ENCODE results near the gene ROR1. TPM values are rescaled to one million over a fixed set of nuclear protein-coding genes. Genes with fewer than 3 reads are reported as not detected.

ROR1 gene
- total RNA-seq, 1 experiment from 2014 or later: 2.5 TPM

- DNase-seq (ENCODE audit: low read depth): no peak
Observed at GRCh38 chr1:63973005-63973419, 199.2 kb downstream of the ROR1 start.

DNA sequence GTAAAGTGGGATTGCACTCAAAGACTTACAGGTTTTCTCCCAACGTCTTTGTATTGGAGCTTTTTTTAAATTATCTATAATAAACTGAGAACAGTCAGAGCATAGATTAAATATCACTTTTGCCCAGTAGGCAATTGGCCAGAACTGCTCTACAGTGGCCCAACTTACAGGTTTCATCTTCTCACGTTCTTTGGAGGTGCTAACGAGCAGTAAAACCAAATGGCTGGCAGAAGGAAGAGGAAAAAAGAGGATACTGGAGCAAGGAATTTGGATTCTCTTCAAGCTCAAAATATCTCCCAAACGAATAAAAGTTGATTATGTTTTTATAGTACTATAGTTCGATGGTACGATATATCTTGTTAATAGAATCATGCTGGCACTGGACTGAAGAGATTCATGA, 201.1 kb downstream of the ROR1 start:
- DNase-seq (ENCODE audit: low read depth): no peak

- DNase-seq (ENCODE audit: low read depth): no peak
Observed at GRCh38 chr1:63975481-63975880, 201.7 kb downstream of the ROR1 start.

GRCh38 chr1:63976006-63976405, 202.2 kb downstream of the ROR1 start:
- no peak for DNase-seq (ENCODE audit: low read depth)

DNA sequence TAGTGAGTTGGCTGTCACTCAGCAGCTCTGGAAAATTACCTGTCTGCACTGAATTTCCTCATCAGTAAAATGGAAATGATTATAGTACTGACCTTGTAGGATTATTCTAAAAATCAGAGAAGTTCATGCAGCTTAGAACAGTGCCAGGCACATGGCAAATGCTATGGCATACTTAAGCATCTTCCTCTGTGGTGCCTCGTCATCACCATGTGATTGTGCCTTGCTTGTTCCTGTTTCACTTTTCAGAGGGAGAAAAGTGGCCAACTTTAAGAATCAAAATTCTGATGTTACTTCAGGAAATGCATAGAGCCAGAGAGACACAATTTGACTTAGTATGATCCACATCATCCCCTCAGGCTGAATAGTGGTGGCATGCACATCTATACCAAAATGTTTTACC, 203.6 kb downstream of the ROR1 start:
- no peak for DNase-seq (ENCODE audit: low read depth)

DNA sequence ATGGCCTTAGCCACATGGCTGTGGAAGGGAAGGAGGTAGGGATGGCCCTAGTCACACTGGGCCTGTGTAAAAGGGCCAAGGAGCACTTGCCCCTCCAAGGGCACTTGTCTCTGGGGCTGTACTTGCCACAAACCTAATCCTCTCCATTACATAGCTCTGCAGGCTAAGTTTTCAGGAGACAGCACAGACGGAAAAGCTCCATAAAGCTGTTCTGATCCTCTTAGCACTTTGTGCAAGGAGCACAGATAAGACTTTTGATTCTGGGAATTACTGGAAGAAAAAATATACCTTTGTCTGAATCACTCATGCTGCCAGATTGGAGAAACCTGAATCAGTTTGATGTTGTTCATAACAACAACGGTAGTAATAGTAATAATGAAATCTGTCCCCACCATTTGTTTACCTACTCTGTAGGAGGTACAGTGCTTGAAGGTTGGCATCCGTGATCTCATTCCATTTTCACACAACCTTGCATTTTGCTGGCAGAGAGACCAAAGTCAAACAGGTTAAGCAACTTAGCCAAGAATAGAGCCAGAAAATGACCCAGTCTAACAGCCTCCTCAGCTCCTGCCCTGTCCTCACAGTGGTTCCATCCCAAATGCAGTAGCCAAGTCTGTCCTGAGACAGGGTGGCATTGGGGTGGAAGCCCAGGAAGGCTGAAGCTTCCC, 207.1 kb downstream of the ROR1 start:
- no peak for DNase-seq (ENCODE audit: low read depth)

- no peak for DNase-seq (ENCODE audit: low read depth)
Observed at GRCh38 chr1:63981408-63981773, 207.6 kb downstream of the ROR1 start.

GRCh38 chr1:63982201-63982600, 208.4 kb downstream of the ROR1 start:
- no peak for DNase-seq (ENCODE audit: low read depth)

DNA sequence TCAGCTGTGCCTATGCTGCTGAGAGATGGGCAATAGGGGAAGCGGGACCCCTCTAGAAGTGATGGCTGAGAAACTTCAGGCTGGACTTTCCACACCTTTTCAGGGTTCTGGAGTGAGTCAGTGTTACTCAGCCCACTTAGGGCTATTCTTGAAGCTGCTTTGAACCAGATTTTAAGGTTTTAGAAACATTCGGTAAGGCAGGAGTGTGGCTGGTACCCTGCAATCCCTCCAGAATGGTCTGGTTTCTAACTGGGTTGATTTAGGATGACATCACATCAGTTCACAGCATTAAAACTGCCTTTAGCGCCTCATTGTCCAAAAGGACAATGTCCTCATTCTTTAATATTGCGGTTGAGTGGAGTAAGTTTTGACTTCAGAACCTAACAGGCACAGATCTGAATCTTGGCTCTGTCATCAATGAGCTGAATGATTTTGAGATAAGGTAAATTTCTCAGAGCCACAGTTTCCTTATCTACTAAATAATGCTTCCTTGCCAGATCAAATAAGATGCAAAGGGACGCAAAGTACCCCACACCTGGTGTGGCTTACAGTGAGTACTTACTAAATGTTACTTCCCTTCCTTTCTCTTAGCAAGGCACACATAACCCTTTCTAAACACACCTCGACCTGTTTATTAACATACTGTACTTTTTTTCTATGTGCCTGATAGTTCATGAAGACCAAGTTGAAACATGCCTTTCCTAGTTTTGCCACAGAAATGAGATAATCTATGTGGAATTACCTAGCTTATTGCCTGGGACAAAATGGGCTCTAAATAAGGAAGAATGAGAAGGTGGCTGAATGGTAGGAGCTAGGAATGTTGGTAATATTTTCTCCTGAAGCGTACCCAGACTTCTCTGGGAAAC, 209.8 kb downstream of the ROR1 start:
- peak; percentile 13 for DNase-seq (ENCODE audit: low read depth)

GRCh38 chr1:63984257-63984929, 210.6 kb downstream of the ROR1 start:
- peak; percentile 82 for DNase-seq (ENCODE audit: low read depth)

DNA sequence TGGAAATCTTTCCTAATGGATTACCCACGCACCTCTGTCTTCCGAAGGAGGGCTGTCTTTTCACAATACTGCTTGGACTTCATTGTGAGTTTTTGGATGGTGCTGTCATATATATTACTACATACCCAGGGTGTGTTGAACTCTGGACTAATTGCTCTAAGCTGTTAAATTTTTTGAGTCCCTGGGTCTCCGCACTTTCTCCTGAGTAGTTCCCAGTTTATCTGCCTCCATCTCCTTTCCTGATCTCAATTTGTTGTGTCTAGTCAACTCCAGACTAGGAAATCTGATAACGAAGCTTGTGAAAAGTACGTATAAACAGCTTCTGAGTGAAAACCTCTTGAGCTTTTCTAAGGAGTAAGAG, 211.1 kb downstream of the ROR1 start:
- no peak for DNase-seq (ENCODE audit: low read depth)

DNA sequence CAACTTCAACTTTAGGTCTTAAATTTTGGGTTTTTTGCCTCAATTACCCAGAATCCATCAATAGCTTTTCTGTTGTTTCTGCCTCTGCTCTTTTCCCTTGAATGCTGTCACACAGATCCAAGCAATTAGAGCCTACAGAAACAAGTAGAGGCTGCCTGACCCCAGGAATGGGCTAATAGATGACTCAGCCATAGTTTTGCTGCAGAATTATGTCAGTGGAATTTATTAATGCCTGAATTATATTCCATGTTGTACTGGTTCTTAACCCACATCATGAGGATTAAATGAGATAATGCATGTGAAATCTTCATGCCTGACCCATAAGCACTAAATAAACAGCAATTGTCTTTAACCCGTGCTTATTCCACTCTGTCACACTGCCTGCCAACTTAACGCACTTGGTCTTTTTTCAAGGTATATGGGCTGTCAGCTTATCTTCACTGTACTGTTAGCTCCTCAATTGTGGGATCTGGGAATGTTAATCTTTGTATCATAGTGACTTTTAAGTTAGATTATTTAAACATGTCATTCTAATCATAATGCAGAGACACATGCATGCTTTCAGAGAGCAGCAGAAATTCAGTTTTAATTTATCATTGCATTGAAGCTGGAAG, 213.3 kb downstream of the ROR1 start:
- peak; percentile 56 for DNase-seq (ENCODE audit: low read depth)

GRCh38 chr1:63987628-63988024, 213.8 kb downstream of the ROR1 start:
- no peak for DNase-seq (ENCODE audit: low read depth)

DNA sequence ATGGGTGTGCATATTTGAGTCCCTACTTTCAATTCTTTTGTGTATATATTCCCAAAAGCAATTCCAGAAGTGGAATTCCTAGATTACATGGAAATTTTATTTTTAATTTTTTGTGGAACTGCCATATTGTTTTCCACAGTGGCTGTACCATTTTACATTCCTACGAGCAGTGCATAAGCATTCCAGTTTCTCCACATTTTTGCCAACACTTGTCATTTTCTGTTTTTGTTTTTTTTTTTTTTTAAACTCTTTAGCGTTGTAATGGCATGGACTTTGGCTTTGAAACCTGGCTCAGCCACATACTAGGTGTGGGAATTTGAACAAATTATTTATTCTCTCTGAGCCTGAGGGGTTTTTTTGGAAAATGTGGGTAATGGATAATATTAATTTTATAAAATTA, 215.1 kb downstream of the ROR1 start:
- DNase-seq (ENCODE audit: low read depth): no peak

- DNase-seq (ENCODE audit: low read depth): no peak
Observed at GRCh38 chr1:63991685-63992084, 217.9 kb downstream of the ROR1 start.

DNA sequence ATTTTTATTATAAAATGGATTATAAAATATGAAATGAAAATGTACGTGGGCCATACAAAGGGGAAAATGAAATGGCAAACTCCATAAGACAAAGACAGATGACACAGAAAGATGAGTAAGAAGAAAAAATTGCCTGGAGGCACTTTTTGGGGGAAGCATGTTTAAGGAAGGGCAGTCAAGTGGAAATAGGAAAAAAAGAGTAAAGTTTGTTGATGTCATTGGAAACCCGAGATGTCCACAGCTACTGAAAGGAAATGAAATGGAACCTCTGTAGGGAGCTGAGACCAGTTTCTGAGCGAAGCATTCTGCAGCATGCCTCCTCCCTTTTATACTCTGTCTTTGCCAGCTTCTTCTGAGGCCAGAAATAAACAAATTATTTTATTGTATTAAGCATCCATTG, 226.2 kb downstream of the ROR1 start:
- DNase-seq (ENCODE audit: low read depth): peak; percentile 97

DNA sequence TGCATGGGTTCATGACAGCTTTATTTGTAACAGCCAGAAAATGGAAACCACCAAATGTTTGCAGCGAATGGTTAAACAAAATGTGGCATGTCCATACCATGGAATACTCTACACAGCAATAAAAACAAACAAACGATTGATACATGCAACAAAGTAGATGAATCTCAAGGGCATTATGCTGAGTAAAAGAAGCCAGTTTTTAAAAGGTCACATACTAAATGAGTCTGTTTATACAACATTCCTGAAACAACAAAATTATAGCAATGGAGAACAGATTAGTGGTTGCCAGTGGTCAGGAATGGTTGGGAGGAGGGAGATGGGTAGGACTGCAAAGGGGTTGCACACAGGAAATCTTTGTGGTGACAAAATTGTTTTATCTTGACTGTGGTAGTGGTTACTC, 227.2 kb downstream of the ROR1 start:
- peak; percentile 75 for DNase-seq (ENCODE audit: low read depth)

DNA sequence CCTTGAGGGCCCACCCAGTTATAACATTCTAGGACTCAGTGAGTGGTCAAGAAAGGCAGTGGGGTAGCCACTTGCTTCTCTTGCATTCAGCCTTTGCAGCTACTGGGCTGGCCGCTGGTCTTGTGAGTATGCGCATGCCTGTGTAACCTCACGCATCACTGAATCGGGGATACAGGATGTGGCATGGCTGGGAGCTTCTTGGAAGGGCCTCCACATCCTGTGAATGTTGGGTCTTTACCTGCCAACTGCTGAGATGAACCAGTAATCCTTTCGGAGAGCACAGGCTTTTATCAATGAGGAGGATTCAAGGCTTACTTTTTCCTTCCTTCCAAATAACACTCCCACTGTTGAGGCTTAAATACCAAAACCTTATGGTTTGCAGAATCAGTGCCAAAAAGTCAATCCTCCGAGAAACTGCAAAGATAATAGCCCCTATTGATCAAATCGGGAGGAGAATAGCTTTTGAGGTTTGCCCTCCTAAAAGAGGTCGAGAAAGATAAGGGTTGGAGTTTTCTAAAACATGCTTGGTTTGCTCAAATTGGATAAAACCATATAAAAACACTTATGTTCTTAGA, 230.7 kb downstream of the ROR1 start:
- peak; percentile 30 for DNase-seq (ENCODE audit: low read depth)

GRCh38 chr1:64005801-64006200, 232.0 kb downstream of the ROR1 start:
- DNase-seq (ENCODE audit: low read depth): no peak

DNA sequence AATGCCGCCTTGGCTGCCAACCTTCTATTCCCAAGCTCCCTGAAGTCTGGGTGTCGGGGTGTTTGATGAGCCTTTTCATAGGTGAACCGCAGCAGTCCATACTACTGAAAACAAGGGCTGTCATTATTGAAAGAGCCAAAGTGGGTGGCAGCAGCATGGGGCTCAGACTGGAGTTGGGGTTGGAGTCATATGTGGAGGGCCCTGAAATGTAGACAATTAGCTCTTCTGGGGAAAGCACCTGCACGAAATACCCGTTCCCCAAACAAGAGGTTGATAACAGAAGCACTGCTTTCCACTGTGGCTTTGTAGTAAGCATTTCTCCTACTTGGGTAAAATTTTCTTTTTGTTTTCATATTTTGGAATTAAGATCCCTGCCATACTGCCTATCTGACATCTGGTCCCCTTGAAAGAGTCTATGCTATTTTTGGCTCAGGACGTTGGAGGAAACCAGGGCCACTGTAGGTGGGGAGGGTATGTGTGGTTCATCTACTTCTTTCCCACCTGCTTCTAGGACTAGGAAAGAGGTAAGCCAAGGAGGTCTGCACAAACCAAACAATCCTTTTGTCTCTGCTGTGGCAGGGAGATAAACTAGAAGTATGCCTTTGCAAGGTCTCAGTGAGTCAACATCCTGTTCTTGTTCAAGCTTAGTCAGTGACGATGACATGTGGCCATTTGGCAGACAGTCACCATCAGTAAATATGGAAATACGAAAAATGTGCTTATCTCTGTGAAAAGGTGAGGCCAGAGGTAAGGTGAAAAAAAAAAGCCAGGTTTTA, 232.6 kb downstream of the ROR1 start:
- peak; percentile 85 for DNase-seq (ENCODE audit: low read depth)

- no peak for DNase-seq (ENCODE audit: low read depth)
Observed at GRCh38 chr1:64010316-64010715, 236.5 kb downstream of the ROR1 start.

Measured in M059J (cell line).